CD4-positive, alpha-beta memory T cell (primary cell): ENCODE measurements around the gene DPH7. TPM values are rescaled to one million over a fixed set of nuclear protein-coding genes. Genes with fewer than 3 reads are reported as not detected.
"Not testable (repeated sequence)": the region's sequence is repeated elsewhere in the genome, so short reads cannot be mapped to it uniquely, and the experiment has no call there.

Experiments
- CTCF ChIA-PET: fragments of 350-600 bp; sonication (Branson Sonifier 250); formaldehyde crosslinking; loops from one replicate; lab custom pipeline; 2021; ENCODE audit warnings: inconsistent platforms; ENCODE audit not compliant: partially characterized antibody; lab: Charles Lee
- POLR2A ChIA-PET: fragments of 350-600 bp; sonication (Branson Sonifier 250); formaldehyde crosslinking; loops from one replicate; lab custom pipeline; 2021; ENCODE audit not compliant: partially characterized antibody; lab: Charles Lee
- DNase-seq, 5 donors: peaks; one replicate each; pipeline versions ENCODE4 v3.0.0 to v3.0.0-alpha.2; 2020 to 2022; ENCODE audit warnings: mixed read lengths in 1 of 5
- H3K27ac ChIP-seq: one replicate; pipeline ENCODE4 v1.7.0; 2013; ENCODE audit warnings: low read depth, low read length
- H3K27me3 ChIP-seq: 2 replicates; pipeline ENCODE4 v1.7.0; 2013; ENCODE audit warnings: mild to moderate bottlenecking, low read length, moderate library complexity; ENCODE audit not compliant: insufficient read depth
- H3K36me3 ChIP-seq: 2 replicates; pipeline ENCODE4 v1.7.0; 2013; ENCODE audit warnings: mild to moderate bottlenecking, low read length, moderate library complexity; ENCODE audit not compliant: insufficient read depth
- H3K4me1 ChIP-seq: 2 replicates; pipeline ENCODE4 v1.7.0; 2013; ENCODE audit warnings: mild to moderate bottlenecking, low read length, moderate library complexity; ENCODE audit not compliant: insufficient read depth
- H3K4me3 ChIP-seq, 2 donors: one replicate each; pipeline ENCODE4 v1.7.0; 2013; ENCODE audit warnings: low read length in 2 of 2, mild to moderate bottlenecking in 1 of 2
- H3K9me3 ChIP-seq, 2 donors: one replicate each; pipeline ENCODE4 v1.7.0; 2013; ENCODE audit warnings: low read length in 2 of 2, control low read depth in 1 of 2; ENCODE audit not compliant: control insufficient read depth in 1 of 2
- H3K27ac Mint-ChIP-seq, 7 donors: one replicate each; pipeline ENCODE4 v1.8.0; 2020 to 2021; ENCODE audit warnings: mixed read lengths in 7 of 7, mild to moderate bottlenecking in 6 of 7, inconsistent platforms in 3 of 7, moderate library complexity in 3 of 7
- H3K27me3 Mint-ChIP-seq, 2 donors: one replicate each; pipeline ENCODE4 v1.8.0; 2020 to 2021; ENCODE audit warnings: mixed read lengths in 2 of 2
- H3K36me3 Mint-ChIP-seq, 2 donors: one replicate each; pipeline ENCODE4 v1.8.0; 2020 to 2021; ENCODE audit warnings: mixed read lengths in 2 of 2, inconsistent platforms in 1 of 2, mild to moderate bottlenecking in 1 of 2
- H3K4me1 Mint-ChIP-seq, 4 donors: one replicate each; pipeline ENCODE4 v1.8.0; 2020 to 2021; ENCODE audit warnings: mixed read lengths in 4 of 4, mild to moderate bottlenecking in 1 of 4
- H3K4me3 Mint-ChIP-seq, 8 donors: one replicate each; pipeline ENCODE4 v1.8.0; 2020 to 2021; ENCODE audit warnings: mixed read lengths in 8 of 8, mild to moderate bottlenecking in 7 of 8, moderate library complexity in 6 of 8, inconsistent platforms in 3 of 8
- H3K9me3 Mint-ChIP-seq, 8 donors: one replicate each; pipeline ENCODE4 v1.8.0; 2020 to 2021; ENCODE audit warnings: mixed read lengths in 8 of 8, mild to moderate bottlenecking in 5 of 8, inconsistent platforms in 3 of 8, moderate library complexity in 1 of 8
- intact Hi-C: fragments of 100-400 bp; cut with micrococcal nuclease; formaldehyde crosslinking; loops from one replicate; pipeline ENCODE4 v1.15.1; 2023
- polyA plus RNA-seq, 2 donors: library from polyadenylated mRNA; unstranded; fragments of 300-500 nt; fragmentation: Illumina TruSeq; gene quantifications; one replicate each; pipeline ENCODE4 v1.2.3, GENCODE V29; 2021
- total RNA-seq, 2 experiments: library from RNA; stranded (reverse); gene quantifications; one replicate each; pipeline ENCODE4 v1.2.3, GENCODE V29; 2021

DPH7 gene
- total and polyA plus RNA-seq, 4 experiments from 2014 or later = 27.9 to 79.1 (median 53.5) TPM

DNA sequence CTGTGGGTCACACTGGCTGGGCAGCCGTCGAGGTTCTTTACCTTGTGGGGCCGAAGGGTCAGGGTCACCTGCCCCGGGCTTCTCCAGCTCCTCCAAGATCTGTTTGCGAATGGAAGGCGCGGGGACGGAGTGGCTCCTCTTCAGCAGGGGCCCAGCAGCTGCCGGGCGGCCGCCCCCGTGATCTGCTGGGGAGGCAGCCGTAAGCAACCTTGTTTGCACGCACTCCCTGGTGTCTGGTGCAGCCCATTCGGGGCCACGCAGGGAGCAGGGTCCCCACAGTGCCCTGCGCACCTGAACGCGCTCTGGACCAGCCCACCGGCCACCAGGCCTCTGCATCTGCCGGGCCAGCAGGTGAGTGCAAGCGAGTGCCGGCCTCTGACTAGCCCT is 63.4 kb downstream of the DPH7 start:
- H3K27me3 ChIP-seq = no peaks in the 10 kb centered on the region
- no peak overlapping the region for H3K27ac ChIP-seq
- ChIA-PET POLR2A (no interaction called here), CTCF (no interaction called here)
- Mint-ChIP-seq H3K36me3 (no peaks in the 10 kb centered on the region), H3K27ac (no peak overlapping the region), H3K9me3 (no peaks in the 10 kb centered on the region), H3K4me3 (no peak overlapping the region), H3K4me1 (peaks cover 1 to 6% (median 5%) of the 10 kb centered on the region in 4 donors), H3K27me3 (no peaks in the 10 kb centered on the region)
- H3K9me3 ChIP-seq = no peaks in the 10 kb centered on the region
- H3K4me3 ChIP-seq = no peak overlapping the region
- H3K4me1 ChIP-seq = no peaks in the 10 kb centered on the region
- H3K36me3 ChIP-seq = no peaks in the 10 kb centered on the region
- intact Hi-C loops = no loop called here
- DNase-seq = no peak

DNA sequence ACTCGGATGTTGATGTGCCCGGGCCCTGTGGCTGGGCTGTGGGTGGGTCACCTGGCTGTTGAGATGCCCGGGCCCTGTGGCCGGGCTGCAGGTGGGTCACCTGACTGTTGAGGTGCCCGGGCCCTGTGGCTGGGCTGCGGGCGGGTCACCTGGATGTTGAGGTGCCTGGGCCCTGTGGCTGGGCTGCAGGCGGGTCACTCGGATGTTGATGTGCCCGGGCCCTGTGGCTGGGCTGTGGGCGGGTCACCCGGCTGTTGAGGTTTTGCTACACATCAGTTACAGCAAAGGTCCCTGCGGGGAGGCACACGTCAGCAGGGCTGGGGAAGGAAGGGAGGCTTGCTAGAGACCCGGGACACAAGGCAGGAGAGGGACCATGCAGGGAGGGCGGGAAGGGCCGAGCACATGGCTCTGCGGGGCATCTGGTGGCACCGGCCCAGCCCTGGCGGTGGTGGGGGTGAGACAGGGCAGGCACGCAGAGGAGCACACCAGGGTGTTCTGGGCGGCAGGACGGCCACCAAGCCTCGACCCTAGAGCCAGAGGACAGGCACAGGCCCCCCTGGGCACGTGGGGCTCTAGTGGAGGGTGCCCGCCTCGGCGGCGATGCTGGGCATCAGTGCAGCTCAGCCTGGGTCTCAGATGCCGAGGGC is 63.9 kb downstream of the DPH7 start:
- peaks cover 1 to 6% (median 5%) of the 10 kb centered on the region in 4 donors for H3K4me1 Mint-ChIP-seq
- Histone ChIP-seq H3K4me3 (no peak overlapping the region), H3K36me3 (no peaks in the 10 kb centered on the region), H3K9me3 (no peaks in the 10 kb centered on the region), H3K4me1 (no peaks in the 10 kb centered on the region), H3K27ac (no peak overlapping the region), H3K27me3 (no peaks in the 10 kb centered on the region)
- no peak for DNase-seq
- CTCF ChIA-PET = no interaction called here
- no peaks in the 10 kb centered on the region for H3K36me3 Mint-ChIP-seq
- no peaks in the 10 kb centered on the region for H3K27me3 Mint-ChIP-seq
- no peaks in the 10 kb centered on the region for H3K9me3 Mint-ChIP-seq
- POLR2A ChIA-PET = no interaction called here
- H3K4me3 Mint-ChIP-seq = no peak overlapping the region
- intact Hi-C loops = no loop called here
- H3K27ac Mint-ChIP-seq = no peak overlapping the region

DNA sequence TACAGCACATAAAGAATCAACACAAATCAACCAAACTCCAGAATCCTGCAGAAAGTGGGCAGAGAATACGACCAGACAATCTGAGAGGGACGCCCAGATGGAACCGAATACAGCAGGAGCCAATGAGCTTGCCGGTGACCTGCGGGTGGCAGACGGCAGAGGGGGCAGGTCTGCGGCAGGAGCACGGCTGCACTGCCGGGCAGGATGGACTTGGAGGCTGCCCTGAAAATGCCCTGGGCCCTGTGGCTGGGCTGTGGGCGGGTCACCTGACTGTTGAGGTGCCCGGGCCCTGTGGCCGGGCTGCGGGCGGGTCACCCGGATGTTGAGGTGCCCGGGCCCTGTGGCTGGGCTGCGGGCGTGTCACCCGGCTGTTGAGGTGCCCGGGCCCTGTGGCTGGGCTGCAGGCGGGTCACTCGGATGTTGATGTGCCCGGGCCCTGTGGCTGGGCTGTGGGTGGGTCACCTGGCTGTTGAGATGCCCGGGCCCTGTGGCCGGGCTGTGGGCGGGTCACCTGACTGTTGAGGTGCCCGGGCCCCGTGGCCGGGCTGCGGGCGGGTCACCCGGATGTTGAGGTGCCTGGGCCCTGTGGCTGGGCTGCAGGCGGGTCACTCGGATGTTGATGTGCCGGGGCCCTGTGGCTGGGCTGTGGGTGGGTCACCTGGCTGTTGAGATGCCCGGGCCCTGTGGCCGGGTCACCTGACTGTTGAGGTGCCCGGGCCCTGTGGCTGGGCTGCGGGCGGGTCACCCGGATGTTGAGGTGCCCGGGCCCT is 64.7 kb downstream of the DPH7 start:
- H3K36me3 ChIP-seq, H3K4me1 ChIP-seq, H3K36me3 Mint-ChIP-seq, DNase-seq, H3K9me3 ChIP-seq, CTCF ChIA-PET, H3K9me3 Mint-ChIP-seq, H3K27ac ChIP-seq, H3K4me1 Mint-ChIP-seq, H3K27me3 Mint-ChIP-seq, H3K4me3 ChIP-seq, POLR2A ChIA-PET, intact Hi-C loops, H3K27me3 ChIP-seq: not testable (repeated sequence)
- Mint-ChIP-seq H3K27ac (peak overlapping the region in 2 of 7 donors; percentile 32 to 52), H3K4me3 (peak overlapping the region in 1 of 8 donors; percentile 30)

DNA sequence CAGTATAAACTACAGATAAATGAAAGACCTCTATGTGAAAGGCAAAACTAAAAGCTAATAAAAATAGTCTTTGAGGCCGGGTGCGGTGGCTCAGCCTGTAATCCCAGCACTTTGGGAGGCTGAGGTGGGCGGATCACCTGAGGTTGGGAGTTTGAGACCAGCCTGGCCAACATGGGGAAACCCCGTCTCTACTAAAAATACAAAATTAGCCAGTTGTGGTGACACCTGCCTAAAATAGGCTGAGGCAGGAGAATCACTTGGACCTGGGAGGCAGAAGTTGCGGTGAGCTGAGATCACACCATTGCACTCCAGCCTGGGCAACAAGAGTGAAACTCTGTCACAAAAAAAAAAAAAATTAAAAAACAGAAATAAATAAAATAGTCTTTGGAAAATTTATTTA is 65.6 kb downstream of the DPH7 start:
- H3K4me1 ChIP-seq, H3K4me1 Mint-ChIP-seq, H3K4me3 ChIP-seq, H3K27me3 Mint-ChIP-seq, H3K4me3 Mint-ChIP-seq, intact Hi-C loops, H3K27ac ChIP-seq, H3K9me3 Mint-ChIP-seq, H3K27me3 ChIP-seq, H3K36me3 ChIP-seq, H3K36me3 Mint-ChIP-seq, POLR2A ChIA-PET, H3K9me3 ChIP-seq, CTCF ChIA-PET, DNase-seq: not testable (repeated sequence)
- peak overlapping the region in 1 of 7 donors; percentile 35 for H3K27ac Mint-ChIP-seq

DNA sequence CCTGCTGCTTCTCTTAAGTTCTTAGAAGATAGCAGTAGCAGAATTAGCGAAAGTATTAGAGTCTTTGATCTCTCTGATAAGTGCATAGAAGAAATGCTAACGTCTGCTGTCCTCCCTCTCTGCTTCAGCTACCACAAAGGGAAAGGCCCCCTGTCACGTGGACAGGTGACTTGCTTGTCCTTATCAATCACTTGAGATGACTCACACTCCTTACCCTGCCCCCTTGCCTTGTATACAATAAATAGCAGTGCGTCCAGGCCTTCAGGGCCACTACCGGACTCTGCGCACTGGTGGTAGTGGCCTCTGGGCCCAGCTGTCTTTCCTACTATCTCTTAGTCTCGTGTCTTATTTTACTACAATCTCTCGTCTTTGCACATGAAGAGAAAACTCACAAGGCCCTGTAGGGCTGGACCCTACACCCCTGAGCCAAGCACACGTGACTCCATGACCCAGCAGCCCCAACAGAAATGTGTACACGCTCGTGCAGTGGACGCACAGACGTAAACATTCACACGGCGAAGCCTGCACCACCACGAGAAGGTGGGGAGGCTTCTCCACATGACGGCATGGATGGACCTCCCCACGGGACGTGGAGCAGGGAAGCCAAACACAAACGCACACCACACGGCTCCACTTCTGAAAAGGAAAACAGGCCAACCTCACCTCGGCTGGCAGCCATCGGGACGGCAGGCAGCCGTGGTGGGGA is 66.8 kb downstream of the DPH7 start:
- H3K4me1 ChIP-seq = no peaks in the 10 kb centered on the region
- H3K9me3 ChIP-seq = no peaks in the 10 kb centered on the region
- no peak overlapping the region for H3K4me3 ChIP-seq
- Mint-ChIP-seq H3K4me1 (peaks cover 1 to 6% (median 5%) of the 10 kb centered on the region in 4 donors), H3K36me3 (no peaks in the 10 kb centered on the region), H3K4me3 (no peak overlapping the region), H3K9me3 (peaks cover 0 to 2% (median 0%) of the 10 kb centered on the region in 8 donors), H3K27me3 (no peaks in the 10 kb centered on the region), H3K27ac (peak overlapping the region in 1 of 7 donors; percentile 16)
- DNase-seq = no peak
- CTCF ChIA-PET = no interaction called here
- H3K36me3 ChIP-seq = no peaks in the 10 kb centered on the region
- no peaks in the 10 kb centered on the region for H3K27me3 ChIP-seq
- intact Hi-C loops = no loop called here
- no peak overlapping the region for H3K27ac ChIP-seq
- POLR2A ChIA-PET = no interaction called here

DNA sequence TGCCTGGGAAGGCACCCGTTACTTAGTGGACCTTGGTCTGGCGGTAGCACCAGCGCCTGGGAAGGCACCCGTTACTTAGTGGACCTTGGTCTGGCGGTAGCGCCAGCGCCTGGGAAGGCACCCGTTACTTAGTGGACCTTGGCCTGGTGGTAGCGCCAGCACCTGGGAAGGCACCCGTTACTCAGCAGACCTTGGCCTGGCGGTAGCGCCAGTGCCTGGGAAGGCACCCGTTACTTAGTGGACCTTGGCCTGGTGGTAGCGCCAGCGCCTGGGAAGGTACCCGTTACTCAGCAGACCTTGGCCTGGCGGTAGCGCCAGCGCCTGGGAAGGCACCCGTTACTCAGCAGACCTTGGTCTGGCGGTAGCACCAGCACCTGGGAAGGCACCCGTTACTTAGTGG is 67.6 kb downstream of the DPH7 start:
- H3K4me1 ChIP-seq, DNase-seq, H3K9me3 ChIP-seq, POLR2A ChIA-PET, CTCF ChIA-PET, H3K27me3 ChIP-seq, H3K27ac Mint-ChIP-seq, H3K4me3 Mint-ChIP-seq, H3K36me3 ChIP-seq, H3K27ac ChIP-seq, H3K27me3 Mint-ChIP-seq, H3K9me3 Mint-ChIP-seq, H3K4me3 ChIP-seq, H3K36me3 Mint-ChIP-seq, intact Hi-C loops, H3K4me1 Mint-ChIP-seq: not testable (repeated sequence)

DNA sequence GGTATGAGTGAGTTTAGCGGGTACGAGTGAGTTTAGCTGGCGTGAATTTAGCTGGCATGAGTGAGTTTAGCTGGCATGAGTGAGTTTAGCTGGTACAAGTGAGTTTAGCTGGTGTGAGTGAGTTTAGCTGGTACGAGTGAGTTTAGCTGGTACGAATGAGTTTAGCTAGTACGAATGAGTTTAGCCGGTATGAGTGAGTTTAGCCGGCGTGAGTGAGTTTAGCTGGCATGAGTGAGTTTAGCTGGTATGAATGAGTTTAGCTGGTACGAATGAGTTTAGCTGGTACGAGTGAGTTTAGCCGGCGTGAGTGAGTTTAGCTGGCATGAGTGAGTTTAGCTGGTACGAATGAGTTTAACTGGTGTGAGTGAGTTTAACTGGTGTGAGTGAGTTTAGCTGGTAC is 69.5 kb downstream of the DPH7 start:
- Mint-ChIP-seq H3K27ac (no peak overlapping the region), H3K27me3 (no peaks in the 10 kb centered on the region), H3K4me1 (peaks cover 1 to 6% (median 5%) of the 10 kb centered on the region in 4 donors), H3K36me3 (no peaks in the 10 kb centered on the region), H3K9me3 (peaks cover 0 to 2% (median 0%) of the 10 kb centered on the region in 8 donors), H3K4me3 (no peak overlapping the region)
- Histone ChIP-seq H3K27ac (no peak overlapping the region), H3K9me3 (no peaks in the 10 kb centered on the region), H3K27me3 (no peaks in the 10 kb centered on the region), H3K4me1 (no peaks in the 10 kb centered on the region), H3K36me3 (no peaks in the 10 kb centered on the region), H3K4me3 (no peak overlapping the region)
- DNase-seq = no peak
- intact Hi-C loops = no loop called here
- ChIA-PET CTCF (interaction anchor here (0.7 to 1.1 kb wide), 2 partner anchors 13 to 16 kb away, joined by 3 read pairs; no protein-coding TSS in a partner anchor), POLR2A (no interaction called here)
